ENCODE measurements around the gene C9orf152.
A peak's percentile ranks its signal among the peaks of the same experiment; 100 is the strongest.

The C9orf152 gene

GRCh38 chr9:110157823-110158664 lies 49.9 kb downstream of the C9orf152 start:
- Histone ChIP-seq H3K27me3 (replicated peaks) (no peaks in the 10 kb centered on the region), H3K27ac (no peak overlapping the region)
- DNase-seq: no peak

GRCh38 chr9:110156902-110157301 lies 51.1 kb downstream of the C9orf152 start:
- in situ Hi-C loops (cut with HindIII; ENCODE audit: low pct_ligation_motif_present, low sequenced_read_pairs): no loop called here
- H3K36me3 ChIP-seq (replicated peaks): peaks cover 25% of the 10 kb centered on the region
- peak; percentile 18 for DNase-seq
- no peak overlapping the region for H3K27ac ChIP-seq
- TF ChIP-seq CTCF (IDR thresholded peaks at IDR 0.05; ENCODE audit: low read depth, low read length, missing control alignments): no peak
- no peaks in the 10 kb centered on the region for H3K27me3 ChIP-seq (replicated peaks)
- no peak overlapping the region for H3K4me3 ChIP-seq (ENCODE audit: low read depth, low read length)

More at GRCh38 chr9:110157823-110158664, 49.9 kb downstream of the C9orf152 start:
- in situ Hi-C loops (cut with HindIII; ENCODE audit: low pct_ligation_motif_present, low sequenced_read_pairs): no loop called here
- TF ChIP-seq CTCF (IDR thresholded peaks at IDR 0.05; ENCODE audit: low read depth, low read length, missing control alignments): no peak
- no peak overlapping the region for H3K4me3 ChIP-seq (ENCODE audit: low read depth, low read length)
- H3K36me3 ChIP-seq (replicated peaks): peaks cover 25% of the 10 kb centered on the region

GRCh38 chr9:110156416-110156815 lies 51.5 kb downstream of the C9orf152 start:
- H3K27ac ChIP-seq: no peak overlapping the region
- in situ Hi-C loops (cut with HindIII; ENCODE audit: low pct_ligation_motif_present, low sequenced_read_pairs): no loop called here
- TF ChIP-seq CTCF (IDR thresholded peaks at IDR 0.05; ENCODE audit: low read depth, low read length, missing control alignments): no peak
- no peak for DNase-seq
- no peak overlapping the region for H3K4me3 ChIP-seq (ENCODE audit: low read depth, low read length)
- H3K36me3 ChIP-seq (replicated peaks): peaks cover 27% of the 10 kb centered on the region
- H3K27me3 ChIP-seq (replicated peaks): no peaks in the 10 kb centered on the region

- DNase-seq: no peak
- peaks cover 21% of the 10 kb centered on the region for H3K36me3 ChIP-seq (replicated peaks)
- no peak for TF ChIP-seq CTCF (IDR thresholded peaks at IDR 0.05; ENCODE audit: low read depth, low read length, missing control alignments)
- H3K27ac ChIP-seq: no peak overlapping the region
- H3K4me3 ChIP-seq (ENCODE audit: low read depth, low read length): no peak overlapping the region
- in situ Hi-C loops (cut with HindIII; ENCODE audit: low pct_ligation_motif_present, low sequenced_read_pairs): no loop called here
- no peaks in the 10 kb centered on the region for H3K27me3 ChIP-seq (replicated peaks)
Observed at GRCh38 chr9:110155751-110156150, 52.2 kb downstream of the C9orf152 start.

GRCh38 chr9:110153431-110153830 lies 54.5 kb downstream of the C9orf152 start:
- no peak overlapping the region for H3K27ac ChIP-seq
- TF ChIP-seq CTCF (IDR thresholded peaks at IDR 0.05; ENCODE audit: low read depth, low read length, missing control alignments): no peak
- in situ Hi-C loops (cut with HindIII; ENCODE audit: low pct_ligation_motif_present, low sequenced_read_pairs): no loop called here
- no peak for DNase-seq
- no peak overlapping the region for H3K4me3 ChIP-seq (ENCODE audit: low read depth, low read length)
- H3K36me3 ChIP-seq (replicated peaks): peaks cover 18% of the 10 kb centered on the region
- H3K27me3 ChIP-seq (replicated peaks): no peaks in the 10 kb centered on the region
